Activated naive CD4-positive, alpha-beta T cell treated with anti-CD3 and anti-CD28 coated beads, Interleukin-2, amount 10 ng/mL, durations not matched to agents 7 days and 5 days (primary cell): ENCODE measurements around the gene WDR26.
"Not testable (repeated sequence)": the region's sequence is repeated elsewhere in the genome, so short reads cannot be mapped to it uniquely, and the experiment has no call there.

Source experiments
- CTCF ChIA-PET: fragments of 350-600 bp; sonication (Branson Sonifier 250); formaldehyde crosslinking; loops from one replicate; lab custom pipeline; 2021; ENCODE audit warnings: antibody characterized with exemption; lab: Charles Lee
- DNase-seq: peaks from one replicate; pipeline ENCODE4 v3.0.0-alpha.2; 2020
- H3K27ac Mint-ChIP-seq: one replicate; pipeline ENCODE4 v1.8.0; 2021; ENCODE audit warnings: mild to moderate bottlenecking, moderate library complexity, mixed read lengths
- H3K27me3 Mint-ChIP-seq: one replicate; pipeline ENCODE4 v1.8.0; 2021; ENCODE audit warnings: mild to moderate bottlenecking, mixed read lengths
- H3K36me3 Mint-ChIP-seq: one replicate; pipeline ENCODE4 v1.8.0; 2021; ENCODE audit warnings: mixed read lengths
- H3K4me1 Mint-ChIP-seq: one replicate; pipeline ENCODE4 v1.8.0; 2021; ENCODE audit warnings: mixed read lengths
- H3K4me3 Mint-ChIP-seq: one replicate; pipeline ENCODE4 v1.8.0; 2021; ENCODE audit warnings: mild to moderate bottlenecking, moderate library complexity, mixed read lengths
- H3K9me3 Mint-ChIP-seq: one replicate; pipeline ENCODE4 v1.8.0; 2021; ENCODE audit warnings: mixed read lengths

WDR26 gene

DNA sequence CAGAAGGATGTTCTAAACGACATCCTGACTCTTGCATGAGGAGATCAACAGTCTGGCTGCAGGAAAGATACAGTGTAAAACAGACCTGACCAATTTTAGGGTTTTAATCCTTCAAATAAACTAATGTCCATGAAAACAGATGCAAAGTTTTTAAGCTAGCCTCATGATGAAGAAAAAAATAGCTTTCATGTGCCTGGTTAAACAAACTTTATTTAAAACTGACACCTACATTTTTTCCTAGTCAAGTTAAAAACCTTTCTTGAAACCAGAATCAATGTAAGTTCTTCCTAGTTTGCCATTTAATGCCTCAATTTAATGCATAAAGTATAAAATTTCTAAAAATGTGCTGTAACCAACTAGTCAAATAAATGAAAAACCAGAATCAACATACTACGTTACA lies 2.9 kb downstream of the WDR26 start:
- H3K9me3 Mint-ChIP-seq, result no peaks in the 10 kb centered on the region
- no peak for DNase-seq
- CTCF ChIA-PET, result interaction anchor here (1.2 to 3.9 kb wide), 4 partner anchors 11 to 51 kb away, joined by 3 to 29 read pairs (median 4); no protein-coding TSS in a partner anchor
- no peaks in the 10 kb centered on the region for H3K27me3 Mint-ChIP-seq
- peak overlapping the region; percentile 82 for H3K27ac Mint-ChIP-seq
- H3K4me3 Mint-ChIP-seq, result peak overlapping the region; percentile 88
- peaks cover 40% of the 10 kb centered on the region for H3K36me3 Mint-ChIP-seq
- peaks cover 62% of the 10 kb centered on the region for H3K4me1 Mint-ChIP-seq

DNA sequence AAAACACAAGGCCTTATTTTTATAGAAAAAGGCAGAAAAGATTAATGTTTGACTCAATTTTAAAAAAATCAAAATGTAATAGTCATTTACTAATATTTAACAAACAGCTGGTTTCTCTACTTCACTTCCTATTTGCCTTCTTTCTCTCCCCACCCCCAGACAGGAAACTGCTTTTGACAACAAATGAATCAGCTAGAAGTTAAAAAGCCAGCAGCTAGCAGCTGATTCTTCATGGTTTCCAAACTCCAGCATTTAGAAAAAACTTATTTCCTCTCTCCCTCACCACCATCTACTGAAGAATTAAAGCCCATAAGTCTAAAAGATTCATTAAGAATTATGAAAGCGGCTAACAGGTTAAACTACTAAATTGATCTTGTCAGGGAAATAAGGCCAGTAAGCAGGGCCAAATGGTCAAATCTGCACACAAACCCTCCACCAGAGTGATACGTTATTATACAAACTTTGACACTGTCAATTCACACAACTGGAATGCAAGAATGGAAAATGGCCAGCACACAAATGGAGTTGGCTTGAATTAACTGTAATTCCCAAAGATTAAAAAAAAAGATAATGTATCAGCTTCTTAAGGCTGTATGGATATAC lies 4.0 kb downstream of the WDR26 start:
- peak; percentile 44 for DNase-seq
- Mint-ChIP-seq H3K36me3 (peaks cover 44% of the 10 kb centered on the region), H3K4me1 (peaks cover 56% of the 10 kb centered on the region), H3K27me3 (no peaks in the 10 kb centered on the region), H3K9me3 (no peaks in the 10 kb centered on the region), H3K27ac (peak overlapping the region; percentile 85), H3K4me3 (peak overlapping the region; percentile 55)
- CTCF ChIA-PET, result interaction anchor here (0.5 to 3.9 kb wide), 5 partner anchors 23 to 314 kb away, joined by 3 to 29 read pairs (median 4); no protein-coding TSS in a partner anchor

DNA sequence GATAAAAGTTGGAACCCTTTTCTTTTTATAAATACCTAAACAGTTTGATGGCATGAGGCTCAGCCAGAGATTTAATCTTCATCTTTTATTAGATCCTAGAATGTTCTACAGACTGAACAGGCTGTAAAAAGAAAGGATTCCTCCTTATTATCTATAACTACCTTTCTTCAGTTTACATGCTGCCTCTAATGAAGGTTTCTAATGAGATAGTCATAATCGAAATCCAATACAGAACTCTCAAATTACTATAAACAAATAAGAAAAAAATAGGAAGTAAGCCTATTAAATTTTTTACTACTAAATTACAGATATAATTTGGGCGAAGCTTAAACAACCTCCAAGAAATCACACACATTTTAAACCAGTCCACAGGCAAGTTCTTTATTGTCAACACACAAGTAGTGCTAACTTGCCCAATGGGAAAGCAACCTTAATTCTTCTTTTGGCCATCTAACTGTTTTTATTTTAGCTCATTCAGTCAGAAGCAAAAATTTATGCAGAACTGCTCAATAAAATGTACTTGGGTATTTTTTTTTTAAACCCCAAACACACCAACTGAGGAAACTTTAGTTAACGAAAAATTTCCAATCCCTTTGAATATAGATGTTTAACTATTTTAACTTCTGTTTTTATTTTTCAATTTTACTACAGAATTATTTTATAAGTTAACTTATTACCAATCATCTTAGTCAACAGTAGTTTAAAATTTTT lies 4.8 kb downstream of the WDR26 start:
- H3K4me3 Mint-ChIP-seq, result no peak overlapping the region
- CTCF ChIA-PET, result interaction anchor here (0.6 to 3.9 kb wide), 5 partner anchors 22 to 611 kb away, joined by 3 to 29 read pairs (median 4); no protein-coding TSS in a partner anchor
- peaks cover 57% of the 10 kb centered on the region for H3K4me1 Mint-ChIP-seq

DNA sequence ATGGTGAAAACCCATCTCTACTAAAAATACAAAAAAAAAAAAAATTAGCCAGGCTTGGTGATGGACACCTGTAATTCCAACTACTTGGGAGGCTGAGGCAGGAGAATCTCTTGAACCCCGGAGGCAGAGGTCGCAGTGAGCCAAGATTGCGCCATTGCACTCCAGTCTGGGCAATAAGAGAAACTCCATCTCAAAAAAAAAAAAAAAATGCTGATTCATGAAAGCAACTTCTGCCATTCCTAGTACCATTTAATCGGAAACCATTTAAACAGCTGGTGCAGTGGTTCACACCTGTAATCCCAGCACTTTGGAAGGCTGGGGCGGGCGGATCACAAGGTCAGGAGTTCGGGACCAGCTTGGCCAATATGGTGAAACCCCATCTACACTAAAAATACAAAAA lies 5.9 kb downstream of the WDR26 start:
- peaks cover 58% of the 10 kb centered on the region for H3K4me1 Mint-ChIP-seq
- not testable (repeated sequence) for H3K27me3 Mint-ChIP-seq, H3K27ac Mint-ChIP-seq, DNase-seq, H3K9me3 Mint-ChIP-seq, H3K4me3 Mint-ChIP-seq
- H3K36me3 Mint-ChIP-seq, result peaks cover 63% of the 10 kb centered on the region
- CTCF ChIA-PET, result interaction anchor here (1.6 kb wide), 1 partner anchor 28 kb away, joined by 3 read pairs; no protein-coding TSS in a partner anchor

More for the DNA sequence above, 4.8 kb downstream of the WDR26 start:
- Mint-ChIP-seq H3K36me3 (peaks cover 52% of the 10 kb centered on the region), H3K27ac (no peak overlapping the region), H3K9me3 (no peaks in the 10 kb centered on the region), H3K27me3 (no peaks in the 10 kb centered on the region)
- DNase-seq, result no peak

DNA sequence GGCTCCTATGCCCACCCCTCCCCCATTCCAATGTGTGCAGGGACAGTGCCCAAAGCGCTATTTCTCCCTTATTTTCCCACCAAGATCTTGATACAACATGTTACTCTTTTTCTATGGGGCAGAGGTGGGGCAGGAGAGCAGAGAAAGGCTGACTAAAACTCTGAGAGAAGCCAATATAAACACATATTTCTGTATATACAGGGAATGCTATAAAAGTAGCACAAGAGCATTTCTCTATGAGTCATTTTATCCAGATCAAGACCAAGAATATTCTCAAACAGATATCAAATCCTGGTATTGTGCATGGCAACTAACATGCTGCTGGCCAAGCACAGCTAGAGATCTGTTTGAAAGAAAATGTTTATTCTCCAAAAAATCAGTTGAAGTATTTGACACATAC lies 7.3 kb downstream of the WDR26 start:
- Mint-ChIP-seq H3K4me1 (peaks cover 48% of the 10 kb centered on the region), H3K4me3 (no peak overlapping the region)
- DNase-seq, result no peak

DNA sequence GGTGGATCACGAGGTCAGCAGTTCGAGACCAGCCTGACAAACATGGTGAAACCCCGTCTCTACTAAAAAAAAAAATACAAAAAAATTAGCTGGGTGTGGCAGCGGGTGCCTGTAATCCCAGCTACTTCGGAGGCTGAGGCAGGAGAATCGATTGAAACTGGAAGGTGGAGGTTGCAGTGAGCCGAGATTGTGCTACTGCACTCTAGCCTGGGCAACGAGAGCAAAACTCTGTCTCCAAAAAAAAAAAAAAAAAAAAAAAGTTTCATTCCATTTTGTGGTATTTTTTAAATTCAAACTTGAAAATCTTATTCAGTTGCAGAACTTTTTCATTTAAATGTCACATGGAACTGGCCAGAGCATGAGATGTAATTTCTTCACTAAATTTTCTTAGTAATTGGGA lies 7.7 kb downstream of the WDR26 start:
- CTCF ChIA-PET, result not testable (repeated sequence)
- peaks cover 43% of the 10 kb centered on the region for H3K4me1 Mint-ChIP-seq
- peaks cover 64% of the 10 kb centered on the region for H3K36me3 Mint-ChIP-seq

More for the DNA sequence above, 7.3 kb downstream of the WDR26 start:
- H3K36me3 Mint-ChIP-seq, result peaks cover 62% of the 10 kb centered on the region
- CTCF ChIA-PET, result no interaction called here
- H3K27ac Mint-ChIP-seq, result no peak overlapping the region
- H3K27me3 Mint-ChIP-seq, result no peaks in the 10 kb centered on the region
- H3K9me3 Mint-ChIP-seq, result no peaks in the 10 kb centered on the region

DNA sequence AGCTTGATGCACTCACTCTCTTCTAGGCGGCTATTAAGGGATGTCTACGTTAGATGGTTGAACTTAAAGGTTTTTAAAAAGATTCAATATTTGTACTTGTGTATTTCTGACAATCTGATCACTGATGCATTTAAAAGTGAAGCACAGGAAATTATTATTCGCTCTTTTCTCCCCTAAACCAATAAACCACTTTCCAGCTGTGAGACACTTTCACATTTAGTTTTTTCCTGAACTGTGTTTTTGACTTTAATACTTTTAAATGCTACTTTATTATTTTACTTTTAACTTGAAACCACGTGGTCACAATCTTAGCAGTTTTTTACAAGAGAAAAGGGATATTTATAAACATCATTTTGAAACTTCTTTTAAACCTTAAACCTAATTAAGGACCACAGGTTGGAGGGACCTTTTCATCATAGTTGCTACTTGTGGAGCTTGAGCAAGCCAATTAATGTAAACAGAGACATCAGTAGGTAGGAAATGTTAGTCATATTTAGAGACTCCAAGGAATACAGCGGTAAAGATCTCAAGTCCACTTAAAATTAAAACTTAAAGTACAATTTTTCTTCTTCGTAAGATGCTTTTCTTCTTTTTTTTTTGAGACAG lies 9.2 kb downstream of the WDR26 start:
- Mint-ChIP-seq H3K4me3 (no peak overlapping the region), H3K9me3 (no peaks in the 10 kb centered on the region), H3K27ac (peak overlapping the region; percentile 42), H3K36me3 (peaks cover 59% of the 10 kb centered on the region), H3K27me3 (no peaks in the 10 kb centered on the region), H3K4me1 (peaks cover 31% of the 10 kb centered on the region)
- CTCF ChIA-PET, result interaction anchor here (0.7 to 1.0 kb wide), 3 partner anchors 31 to 724 kb away, joined by 3 to 5 read pairs (median 3); no protein-coding TSS in a partner anchor
- DNase-seq, result no peak

More for the DNA sequence above, 7.7 kb downstream of the WDR26 start:
- not testable (repeated sequence) for H3K9me3 Mint-ChIP-seq, H3K27me3 Mint-ChIP-seq, H3K4me3 Mint-ChIP-seq, DNase-seq, H3K27ac Mint-ChIP-seq

DNA sequence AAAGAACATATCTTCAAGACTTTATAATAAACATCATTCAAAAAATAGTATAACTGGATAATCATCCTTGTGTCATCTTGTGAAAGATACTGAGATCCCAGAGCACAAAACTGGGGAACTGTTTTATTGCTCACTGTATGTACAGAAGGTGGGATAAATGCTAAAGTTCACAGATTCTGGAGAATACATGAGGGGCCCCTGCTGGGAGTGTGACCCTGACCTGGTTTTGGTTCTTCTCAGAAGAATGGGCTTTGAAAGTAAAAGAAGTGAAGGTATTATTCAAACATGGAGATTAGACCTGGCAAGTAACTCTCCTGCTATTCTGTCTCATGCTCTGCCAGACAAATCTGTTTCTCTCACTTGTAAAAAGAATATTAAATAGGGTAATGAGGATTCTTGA lies 14.5 kb downstream of the WDR26 start:
- DNase-seq, result no peak
- H3K27ac Mint-ChIP-seq, result no peak overlapping the region
- H3K36me3 Mint-ChIP-seq, result peaks cover 69% of the 10 kb centered on the region
- peaks cover 7% of the 10 kb centered on the region for H3K4me1 Mint-ChIP-seq
- CTCF ChIA-PET, result no interaction called here
- no peaks in the 10 kb centered on the region for H3K27me3 Mint-ChIP-seq
- no peaks in the 10 kb centered on the region for H3K9me3 Mint-ChIP-seq
- no peak overlapping the region for H3K4me3 Mint-ChIP-seq

DNA sequence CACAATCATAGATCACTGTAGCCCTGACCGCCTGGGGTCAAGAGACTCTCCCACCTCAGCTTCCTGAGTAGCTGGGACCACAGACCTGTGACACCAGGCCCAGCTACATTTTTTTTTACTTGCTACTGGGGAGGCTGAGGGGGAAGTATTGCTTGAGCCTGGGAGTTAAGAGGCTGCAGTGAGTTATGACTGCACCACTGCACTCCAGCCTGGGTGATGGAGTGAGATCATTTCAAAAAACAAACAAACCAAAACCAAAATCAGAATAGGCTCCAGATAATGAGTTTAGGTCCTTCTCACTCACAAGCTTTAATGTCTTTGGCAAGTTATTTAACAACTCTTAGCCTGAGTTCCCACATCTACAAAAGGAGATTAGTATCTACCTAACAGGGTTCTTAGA lies 22.8 kb downstream of the WDR26 start:
- H3K4me1 Mint-ChIP-seq, result peaks cover 4% of the 10 kb centered on the region
- H3K4me3 Mint-ChIP-seq, result peak overlapping the region; percentile 12
- H3K36me3 Mint-ChIP-seq, result peaks cover 38% of the 10 kb centered on the region
- CTCF ChIA-PET, result interaction anchor here (1.4 kb wide), 1 partner anchor 45 kb away, joined by 5 read pairs; no protein-coding TSS in a partner anchor
- no peaks in the 10 kb centered on the region for H3K27me3 Mint-ChIP-seq
- no peak for DNase-seq
- no peaks in the 10 kb centered on the region for H3K9me3 Mint-ChIP-seq
- no peak overlapping the region for H3K27ac Mint-ChIP-seq

DNA sequence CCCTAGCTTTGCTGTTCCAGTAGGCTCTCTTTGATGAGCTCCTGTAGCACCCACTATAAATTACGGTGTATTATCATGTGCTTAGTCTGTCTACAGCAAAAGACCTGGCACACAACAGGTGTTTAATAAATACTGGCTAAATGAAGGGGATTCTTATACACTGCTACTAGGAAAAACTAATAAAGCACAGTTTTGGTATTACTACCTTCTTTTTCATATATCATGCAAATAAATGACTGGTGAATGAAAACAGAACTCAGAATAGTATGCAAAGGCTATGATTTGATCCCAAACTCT lies 26.4 kb downstream of the WDR26 start:
- CTCF ChIA-PET, result interaction anchor here (0.8 kb wide), 1 partner anchor 22 kb away, joined by 3 read pairs; no protein-coding TSS in a partner anchor
- Mint-ChIP-seq H3K9me3 (no peaks in the 10 kb centered on the region), H3K4me1 (peaks cover 2% of the 10 kb centered on the region), H3K4me3 (no peak overlapping the region), H3K36me3 (peaks cover 44% of the 10 kb centered on the region), H3K27me3 (no peaks in the 10 kb centered on the region), H3K27ac (no peak overlapping the region)
- no peak for DNase-seq

DNA sequence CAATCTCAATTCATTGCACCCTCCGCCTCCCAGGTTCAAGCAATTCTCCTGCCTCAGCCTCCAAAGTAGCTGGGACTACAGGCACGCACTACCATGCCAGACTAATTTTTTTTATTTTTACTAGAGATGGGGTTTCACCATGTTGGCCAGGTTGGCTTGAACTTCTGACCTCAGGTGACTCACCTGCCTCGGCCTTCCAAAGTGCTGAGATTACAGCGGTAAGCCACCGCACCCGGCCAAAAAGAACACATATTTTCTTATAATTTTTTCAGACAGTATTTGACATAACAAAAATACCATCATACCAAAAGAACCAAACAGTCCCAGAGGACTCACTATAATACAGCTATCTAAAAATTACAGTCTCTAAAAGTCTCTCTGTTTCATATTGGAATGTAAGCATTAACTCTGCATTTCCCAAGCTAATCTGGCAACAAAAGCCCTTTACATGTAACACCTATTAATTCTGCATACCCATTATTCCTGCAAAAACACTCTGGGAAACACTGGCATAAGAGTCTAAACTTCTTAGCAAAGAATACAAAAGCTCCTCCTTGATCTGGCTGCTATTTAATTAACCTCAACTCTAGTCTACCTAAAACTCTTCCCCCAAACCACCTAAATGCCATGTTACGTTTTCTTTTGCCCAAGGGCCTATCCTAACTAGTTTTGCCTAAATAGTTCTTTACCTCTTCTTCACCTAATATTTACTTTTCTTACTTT lies 26.9 kb downstream of the WDR26 start:
- H3K4me3 Mint-ChIP-seq, result no peak overlapping the region
- DNase-seq, result no peak
- no peaks in the 10 kb centered on the region for H3K9me3 Mint-ChIP-seq
- peaks cover 44% of the 10 kb centered on the region for H3K36me3 Mint-ChIP-seq
- CTCF ChIA-PET, result interaction anchor here (0.8 kb wide), 1 partner anchor 23 kb away, joined by 3 read pairs; no protein-coding TSS in a partner anchor
- H3K27ac Mint-ChIP-seq, result no peak overlapping the region
- peaks cover 2% of the 10 kb centered on the region for H3K4me1 Mint-ChIP-seq
- H3K27me3 Mint-ChIP-seq, result no peaks in the 10 kb centered on the region

DNA sequence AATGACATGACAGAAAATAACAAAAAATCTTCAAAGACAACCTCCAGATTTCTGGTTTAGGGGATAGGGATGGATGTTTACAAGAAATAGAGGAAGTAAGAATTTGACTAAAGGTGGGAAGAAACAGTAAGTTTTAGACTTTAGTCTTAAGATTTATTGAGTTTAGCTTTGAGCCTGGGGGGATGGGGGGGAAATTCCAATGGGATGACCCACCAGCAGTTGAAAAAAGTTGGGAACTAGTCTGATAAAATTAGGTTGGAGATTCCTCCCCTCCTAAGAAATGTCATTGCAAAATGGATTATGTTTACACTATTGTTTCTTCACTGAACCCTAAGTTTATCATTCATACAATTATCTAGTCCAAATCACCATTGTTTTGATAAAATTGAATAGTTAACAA lies 28.4 kb downstream of the WDR26 start:
- H3K4me3 Mint-ChIP-seq, result no peak overlapping the region
- peaks cover 10% of the 10 kb centered on the region for H3K4me1 Mint-ChIP-seq
- DNase-seq, result no peak
- CTCF ChIA-PET, result interaction anchor here (1.4 kb wide), 1 partner anchor 11 kb away, joined by 3 read pairs; no protein-coding TSS in a partner anchor
- H3K9me3 Mint-ChIP-seq, result no peaks in the 10 kb centered on the region
- H3K36me3 Mint-ChIP-seq, result peaks cover 40% of the 10 kb centered on the region
- H3K27ac Mint-ChIP-seq, result no peak overlapping the region
- no peaks in the 10 kb centered on the region for H3K27me3 Mint-ChIP-seq

DNA sequence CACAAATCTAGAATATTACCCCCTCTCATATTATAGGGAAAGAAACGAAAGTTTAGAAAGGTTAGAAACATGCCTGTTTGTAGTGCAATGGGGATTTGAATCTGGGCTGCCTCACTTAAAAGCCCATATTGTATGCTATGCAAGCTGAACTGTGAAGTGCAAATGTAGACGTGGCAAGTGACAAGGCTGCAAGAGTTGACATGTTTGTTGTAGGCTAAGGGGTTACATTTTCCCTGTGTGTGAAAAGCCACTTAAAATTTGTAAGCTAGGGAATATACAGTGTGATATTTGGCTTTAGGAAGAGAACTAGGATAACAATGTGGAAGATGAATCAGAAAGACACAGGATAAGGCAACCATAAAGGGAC lies 29.0 kb downstream of the WDR26 start:
- H3K27ac Mint-ChIP-seq, result no peak overlapping the region
- CTCF ChIA-PET, result interaction anchor here (1.4 kb wide), 1 partner anchor 10 kb away, joined by 3 read pairs; no protein-coding TSS in a partner anchor
- no peak overlapping the region for H3K4me3 Mint-ChIP-seq
- no peaks in the 10 kb centered on the region for H3K9me3 Mint-ChIP-seq
- peaks cover 42% of the 10 kb centered on the region for H3K36me3 Mint-ChIP-seq
- no peaks in the 10 kb centered on the region for H3K27me3 Mint-ChIP-seq
- peaks cover 13% of the 10 kb centered on the region for H3K4me1 Mint-ChIP-seq
- DNase-seq, result no peak
